HepG2 (cell line): Measurements from ENCODE around the gene C21orf58. TPM values are rescaled to one million over a fixed set of nuclear protein-coding genes. Genes with fewer than 3 reads are reported as not detected.

Source experiments
- ATAC-seq: fragments of 200-7000 bp; cut with Tn5 transposase; 3 replicates; pipeline ENCODE4 v1.9.1; 2020; ENCODE audit warnings: mild to moderate bottlenecking, moderate library complexity
- BruUV-seq: library from RNA; stranded (reverse); fragments of 400-500 nt; replicated peaks from 2 replicates; lab custom pipeline; 2021; lab: Mats Ljungman, UMichigan
- CTCF ChIA-PET: fragments of 300-600 bp; formaldehyde crosslinking; extraction: SDS; loops from one replicate; lab custom pipeline; 2021; ENCODE audit warnings: low total read pairs, inconsistent platforms, low intra/inter-chr PET ratio; lab: Yijun Ruan, JAX
- POLR2A ChIA-PET: fragments of 350-600 bp; sonication (Branson Sonifier 250); formaldehyde crosslinking; loops from one replicate; lab custom pipeline; 2020; ENCODE audit warnings: antibody characterized with exemption, inconsistent platforms; lab: Yijun Ruan, JAX
- DNase-seq: peaks from one replicate; pipeline ENCODE4 v3.0.0-alpha.2; 2015; ENCODE audit warnings: low spot score
- FAIRE-seq: peaks from 3 replicates; lab custom pipeline; 2011; peaks lifted over from hg19 to GRCh38; lab: Jason Lieb, UNC
- H2AFZ ChIP-seq: one replicate; pipeline ENCODE4 v1.6.1; 2011; ENCODE audit warnings: low read length, inconsistent platforms
- H3K27ac ChIP-seq: fragments of 300-600 bp; 3 replicates; pipeline ENCODE4 v1.8.0; 2011; ENCODE audit warnings: mixed run types, mild to moderate bottlenecking, mixed read lengths, low read length, inconsistent platforms; ENCODE audit not compliant: insufficient read depth; ENCODE audit errors: extremely low read length
- H3K27me3 ChIP-seq, 2 experiments: fragments of 200-600 bp in 1 of 2; 2 replicates in 1 of 2; 3 replicates in 1 of 2; pipeline versions ENCODE4 v1.6.0 to v1.8.0; 2011; ENCODE audit warnings: low read length in 2 of 2, mild to moderate bottlenecking in 2 of 2, moderate library complexity in 2 of 2, inconsistent platforms in 1 of 2; ENCODE audit not compliant: insufficient read depth in 2 of 2, control insufficient read depth in 1 of 2
- H3K36me3 ChIP-seq, 2 experiments: fragments of 200-600 bp in 1 of 2; replicated peaks in 1 of 2; 2 replicates in 1 of 2; 3 replicates in 1 of 2; pipeline versions ENCODE4 v1.5.1 to v1.8.0; 2011; ENCODE audit warnings: low read length in 2 of 2, inconsistent platforms in 1 of 2; ENCODE audit not compliant: insufficient read depth in 2 of 2, control insufficient read depth in 1 of 2
- H3K4me1 ChIP-seq: 2 replicates; pipeline ENCODE4 v1.5.1; 2012; ENCODE audit warnings: low read length, inconsistent platforms; ENCODE audit not compliant: insufficient read depth
- H3K4me2 ChIP-seq: 2 replicates; pipeline ENCODE4 v1.6.0; 2011; ENCODE audit warnings: low read depth, low read length, inconsistent platforms
- H3K4me3 ChIP-seq, 3 experiments: fragments of 200-600 bp in 1 of 3; sonication (generic), shearing (Covaris generic) in 1 of 3; replicated peaks in 1 of 3; 2 replicates each; pipeline ENCODE4 v1.5.1; 2011 to 2016; ENCODE audit warnings: low read length in 3 of 3, inconsistent platforms in 2 of 3, low read depth in 2 of 3, mild to moderate bottlenecking in 2 of 3, control low read depth in 1 of 3, mixed read lengths in 1 of 3; ENCODE audit not compliant: insufficient read depth in 1 of 3
- H3K79me2 ChIP-seq: one replicate; pipeline ENCODE4 v1.6.1; 2011; ENCODE audit warnings: low read length, inconsistent platforms; ENCODE audit not compliant: insufficient read depth
- H3K9ac ChIP-seq: 2 replicates; pipeline ENCODE4 v1.6.0; 2011; ENCODE audit warnings: mild to moderate bottlenecking, low read depth, low read length, inconsistent platforms; ENCODE audit not compliant: insufficient read depth
- H3K9me3 ChIP-seq: 2 replicates; pipeline ENCODE4 v1.5.1; 2012; ENCODE audit warnings: mild to moderate bottlenecking, low read length
- H4K20me1 ChIP-seq: 2 replicates; pipeline ENCODE4 v1.6.0; 2011; ENCODE audit warnings: inconsistent platforms, mild to moderate bottlenecking, low read length, moderate library complexity; ENCODE audit not compliant: insufficient read depth
- AKAP8 ChIP-seq: sonication (generic); formaldehyde crosslinking; IDR thresholded peaks from 2 replicates; pipeline ENCODE4 v1.5.1; 2020; ENCODE audit warnings: mild to moderate bottlenecking, missing genetic modification reagents
- DBP ChIP-seq: sonication (generic); formaldehyde crosslinking; IDR thresholded peaks from 2 replicates; pipeline ENCODE4 v1.4.0; 2020; ENCODE audit warnings: missing genetic modification reagents; ENCODE audit errors: not compliant biosample characterization
- IRF2 ChIP-seq: IDR thresholded peaks from 2 replicates; pipeline ENCODE4 v1.6.1; 2018; ENCODE audit warnings: missing genetic modification reagents, missing compliant biosample characterization
- NFIC ChIP-seq: IDR thresholded peaks from 2 replicates; pipeline ENCODE4 v1.6.1; 2012; ENCODE audit warnings: mild to moderate bottlenecking, low read length, inconsistent platforms
- PHF8 ChIP-seq: sonication (generic); formaldehyde crosslinking; IDR thresholded peaks from 2 replicates; pipeline ENCODE4 v1.5.0; 2020; ENCODE audit warnings: missing genetic modification reagents
- PRPF4 ChIP-seq: fragments of 200-400 bp; formaldehyde crosslinking; IDR thresholded peaks from 2 replicates; pipeline ENCODE4 v1.6.1; 2016; ENCODE audit warnings: low read length, low read depth; ENCODE audit not compliant: poor library complexity, severe bottlenecking
- SALL2 ChIP-seq: sonication (generic); formaldehyde crosslinking; IDR thresholded peaks from 2 replicates; pipeline ENCODE4 v1.8.1; 2023; ENCODE audit warnings: mild to moderate bottlenecking, missing genetic modification reagents, inconsistent platforms
- SRY ChIP-seq: sonication (generic); formaldehyde crosslinking; IDR thresholded peaks from 2 replicates; pipeline ENCODE4 v1.8.0; 2022; ENCODE audit warnings: mild to moderate bottlenecking, missing genetic modification reagents
- ZFP82 ChIP-seq: sonication (generic); formaldehyde crosslinking; IDR thresholded peaks from 2 replicates; pipeline ENCODE4 v1.5.1; 2020; ENCODE audit warnings: mild to moderate bottlenecking, missing genetic modification reagents, borderline replicate concordance
- ZMYM2 ChIP-seq: sonication (generic); formaldehyde crosslinking; IDR thresholded peaks from 2 replicates; pipeline ENCODE4 v1.8.0; 2022; ENCODE audit warnings: mild to moderate bottlenecking, missing genetic modification reagents
- ZNF136 ChIP-seq: sonication (generic); formaldehyde crosslinking; IDR thresholded peaks from 2 replicates; pipeline ENCODE4 v1.8.1; 2022; ENCODE audit warnings: low read depth, mild to moderate bottlenecking, moderate library complexity, missing genetic modification reagents
- ZNF17 ChIP-seq: sonication (generic); formaldehyde crosslinking; IDR thresholded peaks from 2 replicates; pipeline ENCODE4 v1.5.0; 2020; ENCODE audit warnings: mild to moderate bottlenecking, missing genetic modification reagents
- ZNF3 ChIP-seq: IDR thresholded peaks from 2 replicates; pipeline ENCODE4 v1.7.0; 2017; ENCODE audit warnings: inconsistent platforms
- ZNF354B ChIP-seq: sonication (generic); formaldehyde crosslinking; IDR thresholded peaks from 2 replicates; pipeline ENCODE4 v1.8.0; 2022; ENCODE audit warnings: mild to moderate bottlenecking, missing genetic modification reagents
- ZNF605 ChIP-seq: sonication (generic); formaldehyde crosslinking; IDR thresholded peaks from 2 replicates; pipeline ENCODE4 v1.8.0; 2022; ENCODE audit warnings: mild to moderate bottlenecking, missing genetic modification reagents
- ZNF724P ChIP-seq: sonication (generic); formaldehyde crosslinking; IDR thresholded peaks from 2 replicates; pipeline ENCODE4 v1.8.0; 2022; ENCODE audit warnings: missing genetic modification reagents, borderline replicate concordance
- ZNF747 ChIP-seq: sonication (generic); formaldehyde crosslinking; IDR thresholded peaks from 2 replicates; pipeline ENCODE4 v1.8.1; 2023; ENCODE audit warnings: missing genetic modification reagents, mild to moderate bottlenecking, borderline replicate concordance
- WGBS: methylation state at CpG from one replicate; pipeline ENCODE4 v1.1.6; 2017; ENCODE audit warnings: low lambda C conversion rate; 5-methylcytosine and 5-hydroxymethylcytosine counted together
- in situ Hi-C: cut with HindIII; loops from 2 replicates; pipeline ENCODE4 v1.10.0; 2017; ENCODE audit warnings: low pct_unique_long_range_greater_than_20kb; ENCODE audit not compliant: extremely low pct_ligation_motif_present
- intact Hi-C: fragments of 100-400 bp; cut with micrococcal nuclease; formaldehyde crosslinking; loops from one replicate; pipeline ENCODE4 v1.10.0; 2022; ENCODE audit not compliant: unreplicated experiment
- polyA plus RNA-seq, 8 experiments: library from polyadenylated mRNA; depleted of rRNA in 3 of 8; stranded (reverse) in 7 of 8; unstranded in 1 of 8; fragments of >200 nt; fragmentation: Illumina TruSeq in 4 of 8; extraction: Trizol in 4 of 8; gene quantifications; 2 replicates each; pipeline versions ENCODE4 v1.2.1 to v1.2.3, GENCODE V29; 2011 to 2016; ENCODE audit warnings: low read depth in 4 of 8, missing spikeins in 1 of 8, mixed read lengths in 1 of 8; ENCODE audit not compliant: insufficient read depth in 1 of 8
- total RNA-seq, 5 experiments: library from RNA; depleted of rRNA; stranded (reverse); fragments of >200 nt; fragmentation: Illumina TruSeq; extraction: Trizol; gene quantifications; 2 replicates each; pipeline ENCODE4 v1.2.3, GENCODE V29; 2016; ENCODE audit warnings: low read depth in 1 of 5

The C21orf58 gene
- total and polyA plus RNA-seq, 2 of the 13 experiments (the other 11 are each of a cell fraction or from before 2014, with no cell fraction given): 3.5 to 6.8 TPM

- intact Hi-C loops: no loop called here
- no peak overlapping the region for H3K27ac ChIP-seq
- H3K36me3 ChIP-seq: peaks cover 22 to 69% of the 10 kb centered on the region in 2 experiments; a peak in 4 of 5 replicates
- H2AFZ ChIP-seq: no peak overlapping the region
- no peaks in the 10 kb centered on the region for H3K27me3 ChIP-seq
- POLR2A ChIA-PET: no interaction called here
- no peaks in the 10 kb centered on the region for H3K79me2 ChIP-seq
- DNase-seq (no peak), ATAC-seq (no peak), FAIRE-seq (no peak)
- CTCF ChIA-PET: no interaction called here
- no peak overlapping the region for H3K4me2 ChIP-seq
- TF ChIP-seq ZFP82 (CRISPR knock-in tag) (no peak), ZNF136 (CRISPR knock-in tag) (no peak), ZMYM2 (no peak), PRPF4 (no peak), IRF2 (CRISPR knock-in tag) (no peak), ZNF605 (CRISPR knock-in tag) (no peak), ZNF724P (CRISPR knock-in tag) (no peak), PHF8 (CRISPR knock-in tag) (no peak), ZNF747 (CRISPR knock-in tag) (no peak), ZNF354B (CRISPR knock-in tag) (no peak), ZNF3 (CRISPR knock-in tag) (no peak), SALL2 (CRISPR knock-in tag) (no peak), AKAP8 (no peak), ZNF17 (no peak), DBP (CRISPR knock-in tag) (no peak), NFIC (no peak), SRY (CRISPR knock-in tag) (no peak)
- no peaks in the 10 kb centered on the region for H4K20me1 ChIP-seq
- H3K4me1 ChIP-seq: no peaks in the 10 kb centered on the region
- in situ Hi-C loops: no loop called here
- H3K4me3 ChIP-seq: no peak overlapping the region
- no peak overlapping the region for H3K9ac ChIP-seq
- WGBS: 89% methylated on average over 13 of the region's 19 CpGs
- H3K9me3 ChIP-seq: no peaks in the 10 kb centered on the region
- no TSS peak for BruUV-seq
These were observed 42.9 kb upstream of the C21orf58 start for GRCh38 chr21:46366561-46366960.
